HepG2 (cell line): ENCODE data around the gene CAMK1D.

ENCODE experiments used
- CTCF ChIP-seq: sonication (generic); formaldehyde crosslinking; IDR thresholded peaks from 2 replicates; pipeline ENCODE4 v1.5.0; 2020; ENCODE audit warnings: mild to moderate bottlenecking, missing genetic modification reagents, moderate library complexity
- EP300 ChIP-seq, 3 experiments: sonication (generic) in 1 of 3; formaldehyde crosslinking in 1 of 3; IDR thresholded peaks; 2 replicates each; pipeline versions ENCODE4 v1.5.1 to v1.6.1; 2011 to 2020; ENCODE audit warnings: low read depth in 2 of 3, low read length in 2 of 3, borderline replicate concordance in 1 of 3, improper control_type of control experiment in 1 of 3, mild to moderate bottlenecking in 1 of 3, missing genetic modification reagents in 1 of 3, moderate library complexity in 1 of 3
- ETS1 ChIP-seq: sonication (generic); formaldehyde crosslinking; IDR thresholded peaks from 2 replicates; pipeline ENCODE4 v1.4.0; 2020; ENCODE audit warnings: missing genetic modification reagents
- FOXM1 ChIP-seq: sonication (generic); formaldehyde crosslinking; IDR thresholded peaks from 2 replicates; pipeline ENCODE4 v1.5.0; 2020; ENCODE audit warnings: missing genetic modification reagents
- HNRNPK ChIP-seq: fragments of 200-400 bp; formaldehyde crosslinking; IDR thresholded peaks from 2 replicates; pipeline ENCODE4 v1.6.1; 2018; ENCODE audit warnings: low read length, low read depth, moderate library complexity, mild to moderate bottlenecking; ENCODE audit not compliant: poor library complexity, severe bottlenecking
- MAFK ChIP-seq, 2 experiments: IDR thresholded peaks in 1 of 2; conservative IDR thresholded peaks in 1 of 2; 2 replicates each; pipeline ENCODE4 v1.6.1; 2011; ENCODE audit warnings: improper control_type of control experiment in 2 of 2, low read length in 2 of 2
- NBN ChIP-seq: fragments of 450-650 bp; conservative IDR thresholded peaks from 2 replicates; pipeline ENCODE4 v1.6.1; 2017
- SIX4 ChIP-seq: sonication (generic); formaldehyde crosslinking; IDR thresholded peaks from 2 replicates; pipeline ENCODE4 v1.4.0; 2020; ENCODE audit warnings: missing genetic modification reagents
- ZNF414 ChIP-seq: sonication (generic); formaldehyde crosslinking; IDR thresholded peaks from 2 replicates; pipeline ENCODE4 v1.5.0; 2020; ENCODE audit warnings: missing genetic modification reagents
- ZNF597 ChIP-seq: sonication (generic); formaldehyde crosslinking; IDR thresholded peaks from 2 replicates; pipeline ENCODE4 v1.5.0; 2020; ENCODE audit warnings: missing genetic modification reagents

- TF ChIP-seq SIX4 (CRISPR knock-in tag) (no peak), EP300 (IDR thresholded peaks at IDR 0.05; ENCODE audit: low read depth in 2 of 2, low read length in 2 of 2) (no peak), EP300 (CRISPR knock-in tag; IDR thresholded peaks at IDR 0.05; ENCODE audit: borderline replicate concordance) (no peak), FOXM1 (CRISPR knock-in tag) (no peak), ZNF597 (CRISPR knock-in tag) (no peak), ETS1 (no peak), NBN (no peak), CTCF (CRISPR knock-in tag) (no peak), ZNF414 (no peak), MAFK (conservative IDR thresholded peaks at IDR 0.05 in 1 of 2, IDR thresholded peaks at IDR 0.05 in 1 of 2; ENCODE audit: low read length in 2 of 2) (no peak), HNRNPK (no peak)
Measured at GRCh38 chr10:12504176-12504575, 154.8 kb downstream of the CAMK1D start.
